ENCODE results near the gene KRT34. TPM values are rescaled to one million over a fixed set of nuclear protein-coding genes. Genes with fewer than 3 reads are reported as not detected.

Gene KRT34
- total RNA-seq, 1 donor from 2014 or later: not detected

- Mint-ChIP-seq H3K9me3 (no peaks in the 10 kb centered on the region), H3K4me3 (no peak overlapping the region), H3K27ac (no peak overlapping the region), H3K27me3 (peaks cover 7% of the 10 kb centered on the region), H3K36me3 (ENCODE audit: low read depth) (no peaks in the 10 kb centered on the region), H3K4me1 (peaks cover 5% of the 10 kb centered on the region)
- ChIA-PET CTCF (no interaction called here), POLR2A (no interaction called here)
- intact Hi-C loops (cut with micrococcal nuclease): no loop called here
- DNase-seq: no peak
- no peak for TF ChIP-seq CTCF (IDR thresholded peaks at IDR 0.05)
- no peak for ATAC-seq (ENCODE audit: low read depth)
Measured at GRCh38 chr17:41421617-41422016, 39.5 kb upstream of the KRT34 start.

GRCh38 chr17:41421116-41421515 lies 39.0 kb upstream of the KRT34 start:
- TF ChIP-seq CTCF (IDR thresholded peaks at IDR 0.05): no peak
- Mint-ChIP-seq H3K4me1 (peaks cover 5% of the 10 kb centered on the region), H3K27me3 (peaks cover 7% of the 10 kb centered on the region), H3K36me3 (ENCODE audit: low read depth) (no peaks in the 10 kb centered on the region), H3K9me3 (no peaks in the 10 kb centered on the region), H3K4me3 (no peak overlapping the region), H3K27ac (no peak overlapping the region)
- ChIA-PET CTCF (no interaction called here), POLR2A (no interaction called here)
- intact Hi-C loops (cut with micrococcal nuclease): no loop called here
- DNase-seq (no peak), ATAC-seq (ENCODE audit: low read depth) (no peak)

DNA sequence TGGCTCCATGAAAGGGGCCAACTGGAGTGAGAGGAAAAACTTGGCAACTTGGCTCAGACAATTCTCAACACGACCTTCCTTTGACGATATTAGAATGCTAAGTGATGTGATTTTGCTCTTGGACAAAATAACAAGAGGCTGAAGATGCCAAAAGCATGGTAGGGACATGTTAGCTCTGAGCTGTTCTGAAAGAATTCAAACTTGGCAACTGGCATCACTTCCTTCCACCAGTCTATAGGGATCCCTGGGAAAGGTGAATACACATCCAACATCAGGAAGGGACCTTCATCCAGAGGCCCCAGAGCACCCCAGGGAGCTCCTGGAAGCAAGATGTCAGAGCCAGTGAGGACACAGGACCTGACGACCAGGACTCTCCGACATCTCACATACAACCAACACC lies 38.0 kb upstream of the KRT34 start:
- Mint-ChIP-seq H3K36me3 (ENCODE audit: low read depth) (no peaks in the 10 kb centered on the region), H3K4me3 (no peak overlapping the region), H3K27ac (no peak overlapping the region), H3K4me1 (peaks cover 5% of the 10 kb centered on the region), H3K27me3 (peaks cover 7% of the 10 kb centered on the region), H3K9me3 (no peaks in the 10 kb centered on the region)
- POLR2A ChIA-PET: interaction anchor here (0.6 kb wide), 1 partner anchor 773 kb away, joined by 3 read pairs; the partner anchor contains the start of gene SMARCE1
- CTCF ChIA-PET: no interaction called here
- DNase-seq (no peak), ATAC-seq (ENCODE audit: low read depth) (no peak)
- TF ChIP-seq CTCF (IDR thresholded peaks at IDR 0.05): no peak
- intact Hi-C loops (cut with micrococcal nuclease): no loop called here

- no peak for TF ChIP-seq CTCF (IDR thresholded peaks at IDR 0.05)
- H3K36me3 Mint-ChIP-seq (ENCODE audit: low read depth): no peaks in the 10 kb centered on the region
- ChIA-PET CTCF (no interaction called here), POLR2A (interaction anchor here (0.6 kb wide), 1 partner anchor 772 kb away, joined by 3 read pairs; the partner anchor contains the start of gene SMARCE1)
- H3K9me3 Mint-ChIP-seq: no peaks in the 10 kb centered on the region
- peaks cover 5% of the 10 kb centered on the region for H3K4me1 Mint-ChIP-seq
- H3K27me3 Mint-ChIP-seq: peaks cover 7% of the 10 kb centered on the region
- ATAC-seq (ENCODE audit: low read depth) (no peak), DNase-seq (no peak)
- H3K27ac Mint-ChIP-seq: no peak overlapping the region
- no peak overlapping the region for H3K4me3 Mint-ChIP-seq
- intact Hi-C loops (cut with micrococcal nuclease): no loop called here
Measured at GRCh38 chr17:41419716-41420115, 37.6 kb upstream of the KRT34 start.

DNA sequence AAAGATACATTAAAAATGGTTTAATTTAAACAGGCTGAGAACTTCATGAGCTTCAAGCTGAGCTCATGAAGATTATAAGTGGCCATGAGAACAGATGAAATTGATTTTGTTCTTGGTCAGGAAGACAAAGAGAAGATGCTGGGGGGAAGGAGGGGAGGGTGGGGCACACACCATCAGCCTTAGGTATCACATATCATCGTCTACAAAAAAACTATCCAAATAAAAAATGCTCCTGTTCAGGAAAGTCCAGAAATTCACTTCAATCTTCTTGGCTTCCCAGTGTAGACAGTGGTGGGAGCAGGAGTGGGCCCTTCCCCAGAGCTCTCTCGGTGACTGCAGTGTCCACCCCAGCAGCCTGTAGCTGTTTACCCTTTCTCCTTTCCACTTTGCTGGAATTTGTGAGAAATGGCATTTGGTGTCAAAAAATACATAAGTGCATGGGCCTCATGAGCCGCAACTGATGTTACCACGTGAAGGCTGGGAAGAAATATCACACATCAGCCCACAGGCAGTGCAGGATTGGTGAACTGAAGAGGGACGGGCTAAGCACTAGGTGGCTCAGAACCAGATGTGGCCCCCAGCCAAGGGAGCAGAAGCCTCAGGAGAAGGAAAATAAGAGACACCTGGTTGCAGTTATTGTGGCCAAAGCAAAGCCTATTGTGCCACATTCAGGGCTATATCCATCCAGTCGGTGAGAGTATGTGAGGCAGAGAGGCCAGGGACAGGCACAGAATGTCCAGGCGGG lies 36.2 kb upstream of the KRT34 start:
- TF ChIP-seq CTCF (IDR thresholded peaks at IDR 0.05): no peak
- no peak overlapping the region for H3K27ac Mint-ChIP-seq
- DNase-seq (no peak), ATAC-seq (ENCODE audit: low read depth) (no peak)
- intact Hi-C loops (cut with micrococcal nuclease): no loop called here
- H3K27me3 Mint-ChIP-seq: peaks cover 7% of the 10 kb centered on the region
- H3K36me3 Mint-ChIP-seq (ENCODE audit: low read depth): no peaks in the 10 kb centered on the region
- POLR2A ChIA-PET: no interaction called here
- no peaks in the 10 kb centered on the region for H3K9me3 Mint-ChIP-seq
- H3K4me3 Mint-ChIP-seq: no peak overlapping the region
- CTCF ChIA-PET: interaction anchor here (1.1 kb wide), 1 partner anchor 15 kb away, joined by 3 read pairs; no protein-coding TSS in a partner anchor
- H3K4me1 Mint-ChIP-seq: peaks cover 5% of the 10 kb centered on the region

Data from activated B cell treated with CpG ODN at 0.5 μM for 24 hours (primary cell).